CD8-positive, alpha-beta memory T cell (primary cell): Measurements from ENCODE around the gene SNX9. TPM values are rescaled to one million over a fixed set of nuclear protein-coding genes. Genes with fewer than 3 reads are reported as not detected.
A peak's percentile ranks its signal among the peaks of the same experiment; 100 is the strongest.
"Not testable (repeated sequence)": the region's sequence is repeated elsewhere in the genome, so short reads cannot be mapped to it uniquely, and the experiment has no call there.

Source experiments
- CTCF ChIA-PET: fragments of 350-600 bp; sonication (Branson Sonifier 250); formaldehyde crosslinking; loops from one replicate; lab custom pipeline; 2021; ENCODE audit warnings: antibody characterized with exemption; lab: Charles Lee
- POLR2A ChIA-PET: fragments of 350-600 bp; sonication (Branson Sonifier 250); formaldehyde crosslinking; loops from one replicate; lab custom pipeline; 2021; ENCODE audit warnings: antibody characterized with exemption; lab: Charles Lee
- DNase-seq, 5 donors: peaks; one replicate each; pipeline versions ENCODE4 v3.0.0 to v3.0.0-alpha.2; 2020 to 2022; ENCODE audit warnings: mixed read lengths in 1 of 5
- H3K27ac ChIP-seq: one replicate; pipeline ENCODE4 v1.7.0; 2013; ENCODE audit warnings: low read depth, mild to moderate bottlenecking, low read length, moderate library complexity
- H3K27me3 ChIP-seq: 2 replicates; pipeline ENCODE4 v1.7.0; 2013; ENCODE audit warnings: low read length, mild to moderate bottlenecking; ENCODE audit not compliant: insufficient read depth, poor library complexity, severe bottlenecking
- H3K36me3 ChIP-seq: 2 replicates; pipeline ENCODE4 v1.7.0; 2013; ENCODE audit warnings: mild to moderate bottlenecking, low read length, moderate library complexity; ENCODE audit not compliant: insufficient read depth
- H3K4me1 ChIP-seq: 2 replicates; pipeline ENCODE4 v1.7.0; 2013; ENCODE audit warnings: mild to moderate bottlenecking, low read length, moderate library complexity; ENCODE audit not compliant: insufficient read depth
- H3K4me3 ChIP-seq: 2 replicates; pipeline ENCODE4 v1.7.0; 2013; ENCODE audit warnings: mild to moderate bottlenecking, low read length
- H3K9me3 ChIP-seq: 2 replicates; pipeline ENCODE4 v1.7.0; 2013; ENCODE audit warnings: mild to moderate bottlenecking, low read length
- H3K27ac Mint-ChIP-seq, 8 donors: one replicate each; pipeline ENCODE4 v1.8.0; 2020 to 2021; ENCODE audit warnings: mixed read lengths in 8 of 8, mild to moderate bottlenecking in 6 of 8, inconsistent platforms in 3 of 8, moderate library complexity in 3 of 8
- H3K27me3 Mint-ChIP-seq, 2 donors: one replicate each; pipeline ENCODE4 v1.8.0; 2020 to 2021; ENCODE audit warnings: mixed read lengths in 2 of 2, mild to moderate bottlenecking in 1 of 2, moderate library complexity in 1 of 2
- H3K36me3 Mint-ChIP-seq, 3 donors: one replicate each; pipeline ENCODE4 v1.8.0; 2020 to 2021; ENCODE audit warnings: mixed read lengths in 3 of 3, inconsistent platforms in 1 of 3, mild to moderate bottlenecking in 1 of 3
- H3K4me1 Mint-ChIP-seq, 3 donors: one replicate each; pipeline ENCODE4 v1.8.0; 2020 to 2021; ENCODE audit warnings: mixed read lengths in 3 of 3, inconsistent platforms in 1 of 3, mild to moderate bottlenecking in 1 of 3
- H3K4me3 Mint-ChIP-seq, 7 donors: one replicate each; pipeline ENCODE4 v1.8.0; 2020 to 2021; ENCODE audit warnings: mixed read lengths in 7 of 7, mild to moderate bottlenecking in 6 of 7, moderate library complexity in 4 of 7, inconsistent platforms in 2 of 7
- H3K9me3 Mint-ChIP-seq, 5 donors: one replicate each; pipeline ENCODE4 v1.8.0; 2020 to 2022; ENCODE audit warnings: mixed read lengths in 5 of 5, mild to moderate bottlenecking in 3 of 5, moderate library complexity in 2 of 5, inconsistent platforms in 1 of 5
- polyA plus RNA-seq: library from polyadenylated mRNA; unstranded; fragments of 300-500 nt; fragmentation: Illumina TruSeq; gene quantifications from one replicate; pipeline ENCODE4 v1.2.3, GENCODE V29; 2021
- total RNA-seq, 2 experiments: library from RNA; stranded (reverse); gene quantifications; one replicate each; pipeline ENCODE4 v1.2.3, GENCODE V29; 2021

The SNX9 gene
- total and polyA plus RNA-seq, 3 experiments from 2014 or later: 11.9 to 60.5 (median 60.3) TPM

GRCh38 chr6:157848693-157849092 is 25.6 kb downstream of the SNX9 start:
- POLR2A ChIA-PET: no interaction called here
- Histone ChIP-seq H3K27me3 (no peaks in the 10 kb centered on the region), H3K4me3 (no peak overlapping the region), H3K27ac (no peak overlapping the region), H3K9me3 (peaks cover 8% of the 10 kb centered on the region), H3K36me3 (no peaks in the 10 kb centered on the region), H3K4me1 (peaks cover 32% of the 10 kb centered on the region)
- CTCF ChIA-PET: no interaction called here
- H3K27me3 Mint-ChIP-seq: peaks cover 0 to 2% of the 10 kb centered on the region in 2 donors
- no peak overlapping the region for H3K27ac Mint-ChIP-seq
- H3K36me3 Mint-ChIP-seq: peaks cover 1 to 24% (median 4%) of the 10 kb centered on the region in 3 donors
- peaks cover 25 to 45% (median 36%) of the 10 kb centered on the region in 3 donors for H3K4me1 Mint-ChIP-seq
- H3K4me3 Mint-ChIP-seq: no peak overlapping the region
- DNase-seq: no peak
- H3K9me3 Mint-ChIP-seq: peaks cover 11 to 17% (median 16%) of the 10 kb centered on the region in 5 donors

GRCh38 chr6:157849288-157850017 is 26.4 kb downstream of the SNX9 start:
- CTCF ChIA-PET: no interaction called here
- Histone ChIP-seq H3K27me3 (no peaks in the 10 kb centered on the region), H3K4me3 (no peak overlapping the region), H3K9me3 (peaks cover 8% of the 10 kb centered on the region), H3K27ac (no peak overlapping the region), H3K4me1 (peaks cover 32% of the 10 kb centered on the region), H3K36me3 (no peaks in the 10 kb centered on the region)
- no peak for DNase-seq
- peak overlapping the region in 1 of 7 donors; percentile 10 for H3K4me3 Mint-ChIP-seq
- H3K27ac Mint-ChIP-seq: peak overlapping the region in 3 of 8 donors; percentile 2 to 29 (median 25)
- POLR2A ChIA-PET: no interaction called here
- H3K9me3 Mint-ChIP-seq: peaks cover 11 to 23% (median 22%) of the 10 kb centered on the region in 5 donors
- H3K36me3 Mint-ChIP-seq: peaks cover 1 to 31% (median 4%) of the 10 kb centered on the region in 3 donors
- peaks cover 23 to 41% (median 36%) of the 10 kb centered on the region in 3 donors for H3K4me1 Mint-ChIP-seq
- peaks cover 0 to 2% of the 10 kb centered on the region in 2 donors for H3K27me3 Mint-ChIP-seq

GRCh38 chr6:157850030-157850429 is 27.0 kb downstream of the SNX9 start:
- ChIA-PET CTCF (interaction anchor here (1.5 kb wide), 1 partner anchor 93 kb away, joined by 4 read pairs; no protein-coding TSS in a partner anchor), POLR2A (no interaction called here)
- no peaks in the 10 kb centered on the region for H3K27me3 ChIP-seq
- peaks cover 0 to 2% of the 10 kb centered on the region in 2 donors for H3K27me3 Mint-ChIP-seq
- peaks cover 32% of the 10 kb centered on the region for H3K4me1 ChIP-seq
- H3K36me3 ChIP-seq: no peaks in the 10 kb centered on the region
- peaks cover 1 to 34% (median 4%) of the 10 kb centered on the region in 3 donors for H3K36me3 Mint-ChIP-seq
- no peak overlapping the region for H3K27ac ChIP-seq
- H3K9me3 Mint-ChIP-seq: peaks cover 11 to 26% (median 23%) of the 10 kb centered on the region in 5 donors
- peak overlapping the region in 1 of 8 donors; percentile 25 for H3K27ac Mint-ChIP-seq
- H3K9me3 ChIP-seq: peaks cover 8% of the 10 kb centered on the region
- H3K4me1 Mint-ChIP-seq: peaks cover 23 to 46% (median 36%) of the 10 kb centered on the region in 3 donors
- peak overlapping the region in 1 of 7 donors; percentile 9 for H3K4me3 Mint-ChIP-seq
- no peak for DNase-seq
- H3K4me3 ChIP-seq: no peak overlapping the region

GRCh38 chr6:157853018-157853805 is 30.2 kb downstream of the SNX9 start:
- DNase-seq: no peak
- Histone ChIP-seq H3K9me3 (peaks cover 8% of the 10 kb centered on the region), H3K27me3 (no peaks in the 10 kb centered on the region), H3K36me3 (no peaks in the 10 kb centered on the region), H3K4me1 (peaks cover 16% of the 10 kb centered on the region), H3K27ac (no peak overlapping the region), H3K4me3 (no peak overlapping the region)
- Mint-ChIP-seq H3K4me3 (no peak overlapping the region), H3K4me1 (peaks cover 17 to 43% (median 18%) of the 10 kb centered on the region in 3 donors), H3K27ac (no peak overlapping the region), H3K9me3 (peaks cover 11 to 26% (median 23%) of the 10 kb centered on the region in 5 donors), H3K27me3 (peaks cover 0 to 12% of the 10 kb centered on the region in 2 donors), H3K36me3 (peaks cover 1 to 34% (median 4%) of the 10 kb centered on the region in 3 donors)
- CTCF ChIA-PET: no interaction called here
- POLR2A ChIA-PET: no interaction called here

GRCh38 chr6:157853902-157854502 is 31.0 kb downstream of the SNX9 start:
- H3K27ac Mint-ChIP-seq: no peak overlapping the region
- POLR2A ChIA-PET: no interaction called here
- H3K27me3 Mint-ChIP-seq: peaks cover 7 to 19% of the 10 kb centered on the region in 2 donors
- peaks cover 11 to 26% (median 23%) of the 10 kb centered on the region in 5 donors for H3K9me3 Mint-ChIP-seq
- CTCF ChIA-PET: no interaction called here
- H3K4me3 Mint-ChIP-seq: no peak overlapping the region
- H3K4me1 Mint-ChIP-seq: peaks cover 17 to 44% (median 19%) of the 10 kb centered on the region in 3 donors
- no peak overlapping the region for H3K27ac ChIP-seq
- H3K36me3 ChIP-seq: no peaks in the 10 kb centered on the region
- H3K9me3 ChIP-seq: peaks cover 8% of the 10 kb centered on the region
- H3K27me3 ChIP-seq: no peaks in the 10 kb centered on the region
- peaks cover 15% of the 10 kb centered on the region for H3K4me1 ChIP-seq
- H3K36me3 Mint-ChIP-seq: peaks cover 1 to 34% (median 4%) of the 10 kb centered on the region in 3 donors
- DNase-seq: no peak
- H3K4me3 ChIP-seq: no peak overlapping the region

- Histone ChIP-seq H3K27ac (no peak overlapping the region), H3K9me3 (peaks cover 8% of the 10 kb centered on the region), H3K27me3 (no peaks in the 10 kb centered on the region), H3K4me1 (peaks cover 17% of the 10 kb centered on the region), H3K4me3 (no peak overlapping the region), H3K36me3 (no peaks in the 10 kb centered on the region)
- Mint-ChIP-seq H3K9me3 (peaks cover 11 to 26% (median 23%) of the 10 kb centered on the region in 5 donors), H3K4me1 (peaks cover 20 to 44% (median 21%) of the 10 kb centered on the region in 3 donors), H3K27me3 (peaks cover 15 to 19% of the 10 kb centered on the region in 2 donors), H3K36me3 (peaks cover 1 to 34% (median 4%) of the 10 kb centered on the region in 3 donors), H3K27ac (no peak overlapping the region), H3K4me3 (no peak overlapping the region)
- DNase-seq: no peak
- CTCF ChIA-PET: no interaction called here
- POLR2A ChIA-PET: no interaction called here
These were observed 32.3 kb downstream of the SNX9 start for GRCh38 chr6:157855325-157855724.

- POLR2A ChIA-PET, DNase-seq, CTCF ChIA-PET, H3K27ac Mint-ChIP-seq, H3K9me3 ChIP-seq, H3K4me3 ChIP-seq, H3K36me3 ChIP-seq, H3K4me3 Mint-ChIP-seq, H3K27me3 ChIP-seq, H3K27ac ChIP-seq: not testable (repeated sequence)
- Mint-ChIP-seq H3K36me3 (peaks cover 1 to 34% (median 4%) of the 10 kb centered on the region in 3 donors), H3K4me1 (peaks cover 23 to 48% (median 25%) of the 10 kb centered on the region in 3 donors), H3K27me3 (peaks cover 15 to 19% of the 10 kb centered on the region in 2 donors), H3K9me3 (peaks cover 11 to 26% (median 23%) of the 10 kb centered on the region in 5 donors)
- H3K4me1 ChIP-seq: peaks cover 22% of the 10 kb centered on the region
These were observed 32.8 kb downstream of the SNX9 start for GRCh38 chr6:157855804-157856203.
